PC-9 (cell line): ENCODE measurements around the gene MAML3.

Experiments used
- CTCF ChIP-seq: fragments of 200-600 bp; sonication (generic); conservative IDR thresholded peaks from 2 replicates; pipeline ENCODE4 v1.6.1; 2017; ENCODE audit warnings: mixed run types, antibody characterized with exemption, mild to moderate bottlenecking, moderate library complexity
- EZH2 ChIP-seq: fragments of 200-600 bp; sonication (generic); IDR thresholded peaks from 2 replicates; pipeline ENCODE4 v1.8.0; 2017; ENCODE audit warnings: antibody characterized with exemption, low read depth

GRCh38 chr4:139887376-139887802, 266.6 kb downstream of the MAML3 start:
- TF ChIP-seq CTCF = no peak
- TF ChIP-seq EZH2 = no peak
